Ishikawa (cell line): ENCODE results near the gene TTC34.

ENCODE experiments used
- CEBPB ChIP-seq: IDR thresholded peaks from 2 replicates; pipeline ENCODE4 v1.6.1; 2012
- EP300 ChIP-seq: IDR thresholded peaks from 2 replicates; pipeline ENCODE4 v1.6.1; 2012; ENCODE audit warnings: borderline replicate concordance
- RAD21 ChIP-seq: IDR thresholded peaks from 2 replicates; pipeline ENCODE4 v1.6.1; 2012; ENCODE audit warnings: low read depth
- TAF1 ChIP-seq: IDR thresholded peaks from 2 replicates; pipeline ENCODE4 v1.6.1; 2012; ENCODE audit warnings: low read depth, mild to moderate bottlenecking
- TCF12 ChIP-seq: IDR thresholded peaks from 2 replicates; pipeline ENCODE4 v1.6.1; 2012; ENCODE audit warnings: low read depth
- YY1 ChIP-seq: IDR thresholded peaks from 2 replicates; pipeline ENCODE4 v1.6.1; 2012; ENCODE audit warnings: low read depth
- TF ChIP-seq, protein P1 (sequence below): IDR thresholded peaks from 2 replicates; pipeline ENCODE4 v1.6.1; 2012; ENCODE audit warnings: low read depth, mild to moderate bottlenecking

DNA sequence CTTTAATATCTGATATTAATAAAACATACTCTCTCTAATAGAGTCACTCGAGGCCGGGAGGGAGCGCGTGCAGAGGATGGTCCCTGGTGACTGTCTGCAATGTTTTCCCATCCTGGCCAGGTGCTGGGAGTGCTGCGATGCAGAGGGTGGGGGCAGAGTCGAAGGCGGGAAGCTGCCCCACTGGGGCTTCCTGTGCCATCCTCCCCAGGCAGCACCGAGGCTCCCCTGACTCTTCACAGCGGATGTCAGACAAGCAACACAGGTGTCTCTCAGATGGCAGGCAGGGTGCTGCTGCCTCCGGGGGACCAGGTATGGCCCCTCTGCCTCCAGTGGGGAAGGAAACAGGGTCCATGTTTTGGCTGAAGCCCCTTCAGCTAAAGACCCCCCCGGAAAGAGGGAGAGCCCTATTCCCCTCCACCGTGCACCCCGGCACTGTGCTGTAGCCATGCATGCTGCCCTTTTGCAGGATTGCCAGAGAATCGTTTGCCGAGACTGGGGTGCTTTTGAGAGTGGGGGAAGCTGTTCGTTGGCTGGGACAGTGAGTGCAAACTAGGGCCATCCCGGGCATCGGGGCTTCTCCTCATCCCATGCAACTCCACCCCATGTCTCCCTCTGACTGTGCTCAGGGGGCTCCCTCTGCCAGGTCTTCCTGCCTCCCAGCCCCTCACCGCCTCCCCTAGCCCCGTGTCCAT is 32.1 kb upstream of the TTC34 start:
- TF ChIP-seq TAF1 (no peak), TCF12 (no peak), YY1 (no peak), CEBPB (no peak), RAD21 (no peak), EP300 (no peak)
- TF ChIP-seq, protein P1, sequence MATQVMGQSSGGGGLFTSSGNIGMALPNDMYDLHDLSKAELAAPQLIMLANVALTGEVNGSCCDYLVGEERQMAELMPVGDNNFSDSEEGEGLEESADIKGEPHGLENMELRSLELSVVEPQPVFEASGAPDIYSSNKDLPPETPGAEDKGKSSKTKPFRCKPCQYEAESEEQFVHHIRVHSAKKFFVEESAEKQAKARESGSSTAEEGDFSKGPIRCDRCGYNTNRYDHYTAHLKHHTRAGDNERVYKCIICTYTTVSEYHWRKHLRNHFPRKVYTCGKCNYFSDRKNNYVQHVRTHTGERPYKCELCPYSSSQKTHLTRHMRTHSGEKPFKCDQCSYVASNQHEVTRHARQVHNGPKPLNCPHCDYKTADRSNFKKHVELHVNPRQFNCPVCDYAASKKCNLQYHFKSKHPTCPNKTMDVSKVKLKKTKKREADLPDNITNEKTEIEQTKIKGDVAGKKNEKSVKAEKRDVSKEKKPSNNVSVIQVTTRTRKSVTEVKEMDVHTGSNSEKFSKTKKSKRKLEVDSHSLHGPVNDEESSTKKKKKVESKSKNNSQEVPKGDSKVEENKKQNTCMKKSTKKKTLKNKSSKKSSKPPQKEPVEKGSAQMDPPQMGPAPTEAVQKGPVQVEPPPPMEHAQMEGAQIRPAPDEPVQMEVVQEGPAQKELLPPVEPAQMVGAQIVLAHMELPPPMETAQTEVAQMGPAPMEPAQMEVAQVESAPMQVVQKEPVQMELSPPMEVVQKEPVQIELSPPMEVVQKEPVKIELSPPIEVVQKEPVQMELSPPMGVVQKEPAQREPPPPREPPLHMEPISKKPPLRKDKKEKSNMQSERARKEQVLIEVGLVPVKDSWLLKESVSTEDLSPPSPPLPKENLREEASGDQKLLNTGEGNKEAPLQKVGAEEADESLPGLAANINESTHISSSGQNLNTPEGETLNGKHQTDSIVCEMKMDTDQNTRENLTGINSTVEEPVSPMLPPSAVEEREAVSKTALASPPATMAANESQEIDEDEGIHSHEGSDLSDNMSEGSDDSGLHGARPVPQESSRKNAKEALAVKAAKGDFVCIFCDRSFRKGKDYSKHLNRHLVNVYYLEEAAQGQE: no peak
